HUES6 (cell line): ENCODE data around the gene CARMIL1.

Experiments used
- H3K27ac ChIP-seq: 2 replicates; pipeline ENCODE4 v1.7.0; 2013; ENCODE audit warnings: low read depth, mild to moderate bottlenecking, low read length, inconsistent platforms
- H3K27me3 ChIP-seq: 2 replicates; pipeline ENCODE4 v1.6.1; 2013; ENCODE audit warnings: low read length; ENCODE audit not compliant: control insufficient read depth, insufficient read depth
- H3K36me3 ChIP-seq: 2 replicates; pipeline ENCODE4 v1.6.1; 2013; ENCODE audit warnings: low read length; ENCODE audit not compliant: control insufficient read depth, insufficient read depth
- H3K4me1 ChIP-seq: 2 replicates; pipeline ENCODE4 v1.6.1; 2013; ENCODE audit warnings: low read length; ENCODE audit not compliant: control insufficient read depth, insufficient read depth
- H3K4me3 ChIP-seq: 2 replicates; pipeline ENCODE4 v1.5.1; 2013; ENCODE audit warnings: low read depth, low read length
- H3K9ac ChIP-seq: one replicate; pipeline ENCODE4 v1.6.1; 2013; ENCODE audit warnings: mild to moderate bottlenecking, low read length
- H3K9me3 ChIP-seq: 2 replicates; pipeline ENCODE4 v1.6.1; 2013; ENCODE audit warnings: low read depth, low read length; ENCODE audit not compliant: control insufficient read depth, insufficient read depth

Gene CARMIL1

GRCh38 chr6:25652007-25652515 lies 372.9 kb downstream of the CARMIL1 start, which contains the start of gene SCGN:
Gene SCGN (plus strand): TSS chr6:25652215. CDS start chr6:25652404, 189 bp downstream.
- no peaks in the 10 kb centered on the region for H3K36me3 ChIP-seq
- peaks cover 3% of the 10 kb centered on the region for H3K4me1 ChIP-seq
- H3K27me3 ChIP-seq = peaks cover 71% of the 10 kb centered on the region
- H3K4me3 ChIP-seq = peak within 1 kb of the TSS; percentile 53
- no peaks in the 10 kb centered on the region for H3K9me3 ChIP-seq
- no peak within 1 kb of the TSS for H3K9ac ChIP-seq
- no peak within 1 kb of the TSS for H3K27ac ChIP-seq

GRCh38 chr6:25655723-25656122 lies 376.5 kb downstream of the CARMIL1 start:
- Histone ChIP-seq H3K27me3 (peaks cover 54% of the 10 kb centered on the region), H3K27ac (no peak overlapping the region), H3K4me3 (no peak overlapping the region), H3K36me3 (no peaks in the 10 kb centered on the region), H3K9ac (no peak overlapping the region), H3K4me1 (peaks cover 3% of the 10 kb centered on the region; the same call in 1 of the 2 replicates), H3K9me3 (no peaks in the 10 kb centered on the region)

GRCh38 chr6:25659633-25660368 lies 380.6 kb downstream of the CARMIL1 start:
- Histone ChIP-seq H3K36me3 (no peaks in the 10 kb centered on the region), H3K27me3 (peaks cover 17% of the 10 kb centered on the region)

GRCh38 chr6:25660512-25660911 lies 381.3 kb downstream of the CARMIL1 start:
- H3K4me3 ChIP-seq = no peak overlapping the region
- H3K4me1 ChIP-seq = no peaks in the 10 kb centered on the region
- H3K9me3 ChIP-seq = no peaks in the 10 kb centered on the region
- no peaks in the 10 kb centered on the region for H3K36me3 ChIP-seq
- no peak overlapping the region for H3K9ac ChIP-seq
- H3K27ac ChIP-seq = no peak overlapping the region
- H3K27me3 ChIP-seq = peaks cover 9% of the 10 kb centered on the region

More at GRCh38 chr6:25659633-25660368, 380.6 kb downstream of the CARMIL1 start:
- no peak overlapping the region for H3K4me3 ChIP-seq
- H3K9me3 ChIP-seq = no peaks in the 10 kb centered on the region
- H3K9ac ChIP-seq = no peak overlapping the region
- no peaks in the 10 kb centered on the region for H3K4me1 ChIP-seq
- H3K27ac ChIP-seq = no peak overlapping the region

- Histone ChIP-seq H3K9me3 (no peaks in the 10 kb centered on the region), H3K27me3 (peaks cover 2% of the 10 kb centered on the region; the same call in 1 of the 2 replicates), H3K4me1 (no peaks in the 10 kb centered on the region), H3K9ac (no peak overlapping the region), H3K27ac (no peak overlapping the region), H3K36me3 (no peaks in the 10 kb centered on the region), H3K4me3 (no peak overlapping the region)
These were observed 382.1 kb downstream of the CARMIL1 start for GRCh38 chr6:25661129-25661779.

- Histone ChIP-seq H3K9ac (no peak overlapping the region), H3K4me1 (no peaks in the 10 kb centered on the region), H3K36me3 (no peaks in the 10 kb centered on the region), H3K27me3 (no peaks in the 10 kb centered on the region; the same call in 1 of the 2 replicates), H3K4me3 (no peak overlapping the region), H3K27ac (no peak overlapping the region), H3K9me3 (no peaks in the 10 kb centered on the region)
These were observed 386.3 kb downstream of the CARMIL1 start for GRCh38 chr6:25665455-25665854.

GRCh38 chr6:25669413-25669812 lies 390.2 kb downstream of the CARMIL1 start:
- Histone ChIP-seq H3K4me3 (no peak overlapping the region), H3K4me1 (no peaks in the 10 kb centered on the region), H3K27me3 (no peaks in the 10 kb centered on the region; the same call in 1 of the 2 replicates), H3K36me3 (no peaks in the 10 kb centered on the region), H3K9me3 (no peaks in the 10 kb centered on the region), H3K9ac (no peak overlapping the region), H3K27ac (no peak overlapping the region)
